ENCODE measurements around the gene POLDIP3. TPM values are rescaled to one million over a fixed set of nuclear protein-coding genes. Genes with fewer than 3 reads are reported as not detected.

Gene POLDIP3
- 16.1 and 24.1 TPM in 2 replicates for total RNA-seq

GRCh38 chr22:42614312-42615091 is at the start of gene POLDIP3:
Gene POLDIP3, minus strand, starts transcription at chr22:42614883. Its CDS starts 26 bp downstream, at chr22:42614857.

GRCh38 chr22:42649246-42650099 is 34.8 kb upstream of the POLDIP3 start, which contains the start of gene CYB5R3:
Gene CYB5R3, minus strand, starts transcription at chr22:42649392. Its CDS starts 77 bp downstream, at chr22:42649315.

GRCh38 chr22:42553475-42554361 is 61.0 kb downstream of the POLDIP3 start, which contains the start of gene SERHL2:
Gene SERHL2, plus strand, starts transcription at chr22:42553956. Its CDS starts 65 bp downstream, at chr22:42554021.

Other genes with a start within 250 kb of the POLDIP3 start
- gene NFAM1, start 182.5 kb downstream of the POLDIP3 start, total RNA-seq, result under 0.01 TPM in 1 of 2 replicates, not detected in the other
- gene RRP7A, start 95.1 kb downstream of the POLDIP3 start, total RNA-seq, result 36.4 and 52.1 TPM in 2 replicates
- 0.43 and 8.7 TPM in 2 replicates for gene SERHL2, start 60.9 kb downstream of the POLDIP3 start, total RNA-seq
- not detected in 2 replicates for gene ATP5MGL, start 25.7 kb upstream of the POLDIP3 start, total RNA-seq
- 21.9 and 22.0 TPM in 2 replicates for gene CYB5R3, start 34.5 kb upstream of the POLDIP3 start, total RNA-seq
- 17.1 and 35.2 TPM in 2 replicates for gene A4GALT, start 106.0 kb upstream of the POLDIP3 start, total RNA-seq
- gene ARFGAP3, start 242.4 kb upstream of the POLDIP3 start, total RNA-seq, result 74.5 and 81.8 TPM in 2 replicates

All from tracheal epithelial cell (primary cell).